ENCODE measurements around the gene FAM234A.
"Not testable (repeated sequence)": the region's sequence is repeated elsewhere in the genome, so short reads cannot be mapped to it uniquely, and the experiment has no call there.

Gene FAM234A

GRCh38 chr16:266258-267164 lies 31.9 kb downstream of the FAM234A start:
- FAIRE-seq = no peak

- not testable (repeated sequence) for FAIRE-seq
Measured at GRCh38 chr16:267562-267961, 32.9 kb downstream of the FAM234A start.

GRCh38 chr16:268141-269053 lies 33.8 kb downstream of the FAM234A start:
- FAIRE-seq = no peak

- no peak for FAIRE-seq
Measured at GRCh38 chr16:269061-269796, 34.6 kb downstream of the FAM234A start.

GRCh38 chr16:270381-271255 lies 36.0 kb downstream of the FAM234A start:
- no peak for FAIRE-seq

- no peak for FAIRE-seq
Measured at GRCh38 chr16:272633-273546, 38.3 kb downstream of the FAM234A start.

- no peak for FAIRE-seq
Measured at GRCh38 chr16:273547-274421, 39.2 kb downstream of the FAM234A start.

- no peak for FAIRE-seq
Measured at GRCh38 chr16:275041-275641, 40.5 kb downstream of the FAM234A start.

GRCh38 chr16:275786-276232 lies 41.2 kb downstream of the FAM234A start, which contains the start of gene RGS11:
Gene RGS11, minus strand, starts transcription at chr16:275944. Its CDS starts 33 bp downstream, at chr16:275911.
- FAIRE-seq = no peak

- no peak for FAIRE-seq
Measured at GRCh38 chr16:276426-277077, 41.9 kb downstream of the FAM234A start.

GRCh38 chr16:278863-279366 lies 44.3 kb downstream of the FAM234A start:
- no peak for FAIRE-seq

- no peak for FAIRE-seq
Measured at GRCh38 chr16:279531-279930, 44.9 kb downstream of the FAM234A start.

- FAIRE-seq = no peak
Measured at GRCh38 chr16:280005-280460, 45.4 kb downstream of the FAM234A start.

GRCh38 chr16:280552-280951 lies 45.9 kb downstream of the FAM234A start, which contains the start of gene ARHGDIG:
Gene ARHGDIG, plus strand, starts transcription at chr16:280591. Its CDS starts 90 bp downstream, at chr16:280681.
- FAIRE-seq = no peak

- FAIRE-seq = no peak
Measured at GRCh38 chr16:280991-281659, 46.5 kb downstream of the FAM234A start.

- no peak for FAIRE-seq
Measured at GRCh38 chr16:281660-282255, 47.1 kb downstream of the FAM234A start.

- FAIRE-seq = no peak
Measured at GRCh38 chr16:282491-282890, 47.9 kb downstream of the FAM234A start.
